Left lung (tissue), 10 donors: Measurements from ENCODE around the gene SMARCC1. TPM values are rescaled to one million over a fixed set of nuclear protein-coding genes. Genes with fewer than 3 reads are reported as not detected.

ENCODE experiments used
- ATAC-seq: fragments of 200-7000 bp; cut with Tn5 transposase; one replicate; pipeline ENCODE4 v1.9.1; 2020; ENCODE audit warnings: moderate library complexity
- DNase-seq, 4 donors: peaks; one replicate each; pipeline ENCODE4 v3.0.0-alpha.2; 2013 to 2020
- H3K27ac ChIP-seq, 2 donors: fragments of 200-600 bp; sonication (generic) in 1 of 2; one replicate each; pipeline versions ENCODE4 v1.5.0 to v1.8.0; 2020 to 2021
- H3K27me3 ChIP-seq, 2 donors: fragments of 200-600 bp; sonication (generic) in 1 of 2; one replicate each; pipeline versions ENCODE4 v1.5.0 to v1.8.0; 2020 to 2021
- H3K36me3 ChIP-seq, 2 donors: fragments of 200-600 bp; sonication (generic) in 1 of 2; one replicate each; pipeline versions ENCODE4 v1.5.0 to v1.8.0; 2020 to 2021
- H3K4me1 ChIP-seq, 2 donors: fragments of 200-600 bp; one replicate each; pipeline ENCODE4 v1.8.0; 2021
- H3K4me3 ChIP-seq, 2 donors: fragments of 200-600 bp; sonication (generic) in 1 of 2; one replicate each; pipeline versions ENCODE4 v1.5.0 to v1.8.0; 2020 to 2021; ENCODE audit warnings: mild to moderate bottlenecking in 1 of 2
- H3K9me3 ChIP-seq, 2 donors: fragments of 200-600 bp; sonication (generic) in 1 of 2; one replicate each; pipeline versions ENCODE4 v1.5.0 to v1.8.0; 2020 to 2021
- intact Hi-C, 2 donors: fragments of 100-400 bp; cut with DNase I; formaldehyde crosslinking; loops; one replicate each; pipeline versions ENCODE4 v1.11.2 to v1.14.2; 2022
- polyA plus RNA-seq, 6 donors: library from polyadenylated mRNA; unstranded; fragments of 120-200 nt; gene quantifications; one replicate each; pipeline ENCODE4 v1.2.1, GENCODE V29; 2013; ENCODE audit not compliant: insufficient read length in 6 of 6
- total RNA-seq, 2 donors: library from RNA; stranded (reverse); fragmentation: NEBNext Ultra II Directional; extraction: Animal tissue kit (Norgen Biotek cat#: 25700); gene quantifications; one replicate each; pipeline ENCODE4 v1.2.1, GENCODE V29; 2021
- TF ChIP-seq, protein P1 (sequence below), 2 donors: fragments of 200-600 bp; sonication (generic) in 1 of 2; IDR thresholded peaks; one replicate each; pipeline versions ENCODE4 v1.5.0 to v1.8.0; 2021; ENCODE audit warnings: antibody characterized with exemption in 2 of 2
- donor health status: DM: no; HTN: yes; CAD: no.
- donor health status: DM: no; HTN: no; CAD: no.

Gene SMARCC1
- total and polyA plus RNA-seq, 8 donors, result 58.5 to 112 (median 97.6) TPM

DNA sequence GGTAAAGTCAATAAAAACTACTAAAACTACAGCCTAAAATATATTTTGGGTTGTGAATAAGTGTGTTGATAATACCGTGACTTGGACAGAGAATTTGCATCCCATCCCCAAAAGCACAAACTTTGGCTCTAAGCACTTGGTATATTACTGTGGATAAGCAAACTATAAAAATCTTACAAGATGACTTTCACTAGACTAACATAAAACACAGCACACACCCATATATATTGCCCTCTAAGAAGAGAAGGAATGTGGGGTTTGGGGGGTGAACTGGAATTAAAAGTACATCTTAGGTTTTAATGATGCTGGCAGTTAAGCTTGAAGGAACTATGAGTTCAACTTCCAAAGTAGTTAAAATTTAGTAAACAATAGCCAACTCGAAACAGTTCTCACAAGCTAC, 174.4 kb downstream of the SMARCC1 start:
- TF ChIP-seq, protein P1, sequence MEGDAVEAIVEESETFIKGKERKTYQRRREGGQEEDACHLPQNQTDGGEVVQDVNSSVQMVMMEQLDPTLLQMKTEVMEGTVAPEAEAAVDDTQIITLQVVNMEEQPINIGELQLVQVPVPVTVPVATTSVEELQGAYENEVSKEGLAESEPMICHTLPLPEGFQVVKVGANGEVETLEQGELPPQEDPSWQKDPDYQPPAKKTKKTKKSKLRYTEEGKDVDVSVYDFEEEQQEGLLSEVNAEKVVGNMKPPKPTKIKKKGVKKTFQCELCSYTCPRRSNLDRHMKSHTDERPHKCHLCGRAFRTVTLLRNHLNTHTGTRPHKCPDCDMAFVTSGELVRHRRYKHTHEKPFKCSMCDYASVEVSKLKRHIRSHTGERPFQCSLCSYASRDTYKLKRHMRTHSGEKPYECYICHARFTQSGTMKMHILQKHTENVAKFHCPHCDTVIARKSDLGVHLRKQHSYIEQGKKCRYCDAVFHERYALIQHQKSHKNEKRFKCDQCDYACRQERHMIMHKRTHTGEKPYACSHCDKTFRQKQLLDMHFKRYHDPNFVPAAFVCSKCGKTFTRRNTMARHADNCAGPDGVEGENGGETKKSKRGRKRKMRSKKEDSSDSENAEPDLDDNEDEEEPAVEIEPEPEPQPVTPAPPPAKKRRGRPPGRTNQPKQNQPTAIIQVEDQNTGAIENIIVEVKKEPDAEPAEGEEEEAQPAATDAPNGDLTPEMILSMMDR (IDR thresholded peaks at IDR 0.05), result no peak
- Histone ChIP-seq H3K27me3 (no peaks in the 10 kb centered on the region), H3K4me3 (no peak overlapping the region), H3K36me3 (peaks cover 3 to 72% of the 10 kb centered on the region in 2 donors), H3K27ac (no peak overlapping the region), H3K9me3 (no peaks in the 10 kb centered on the region), H3K4me1 (peaks cover 0 to 4% of the 10 kb centered on the region in 2 donors)
- intact Hi-C loops, result no loop called here
- no peak for ATAC-seq
- no peak for DNase-seq

DNA sequence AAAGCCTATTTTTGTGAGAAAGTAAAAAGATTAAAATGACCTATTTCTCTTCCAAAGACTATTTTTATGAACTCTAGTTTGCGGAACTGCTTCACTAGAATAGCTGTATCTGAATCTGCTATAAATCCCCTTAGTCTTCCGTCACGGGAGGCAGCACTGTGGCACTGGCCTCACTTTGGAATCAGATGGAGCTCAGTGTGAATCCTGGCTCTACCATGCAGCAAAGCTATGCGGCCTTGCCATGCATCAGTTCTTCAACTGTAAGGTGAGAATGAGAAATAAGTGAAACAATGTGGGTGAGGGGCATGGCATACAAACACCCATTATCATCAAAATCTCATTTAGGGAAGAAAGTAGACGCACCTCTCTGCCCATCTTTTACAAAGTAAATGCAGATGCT, 175.5 kb downstream of the SMARCC1 start:
- H3K27me3 ChIP-seq, result no peaks in the 10 kb centered on the region
- DNase-seq (no peak), ATAC-seq (no peak)
- TF ChIP-seq, protein P1 (IDR thresholded peaks at IDR 0.05), result no peak
- no peaks in the 10 kb centered on the region for H3K4me1 ChIP-seq
- H3K36me3 ChIP-seq, result peaks cover 3 to 76% of the 10 kb centered on the region in 2 donors
- no peak overlapping the region for H3K27ac ChIP-seq
- H3K4me3 ChIP-seq, result no peak overlapping the region
- intact Hi-C loops, result no loop called here
- H3K9me3 ChIP-seq, result no peaks in the 10 kb centered on the region

DNA sequence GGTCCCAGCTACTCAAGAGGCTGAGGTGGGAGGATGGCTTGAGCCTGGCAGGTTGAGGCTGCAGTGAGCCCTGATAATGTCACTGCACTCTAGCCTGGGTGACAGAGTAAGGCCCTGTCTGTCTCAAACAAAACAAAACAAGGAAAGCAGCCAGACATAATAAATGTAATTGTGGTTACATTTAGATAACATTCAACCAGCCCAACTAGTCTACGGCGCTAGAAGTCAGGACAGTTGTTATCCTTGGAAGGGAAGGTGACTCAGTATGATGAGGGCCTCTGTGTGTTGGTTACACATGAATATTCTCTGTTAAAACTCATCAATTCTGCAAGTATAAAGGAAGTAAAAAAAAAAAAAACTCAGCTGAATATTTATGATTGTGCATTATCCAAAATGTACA, 176.0 kb downstream of the SMARCC1 start:
- Histone ChIP-seq H3K27ac (no peak overlapping the region), H3K36me3 (peaks cover 3 to 76% of the 10 kb centered on the region in 2 donors), H3K27me3 (no peaks in the 10 kb centered on the region), H3K4me1 (no peaks in the 10 kb centered on the region), H3K4me3 (no peak overlapping the region), H3K9me3 (no peaks in the 10 kb centered on the region)
- DNase-seq, result no peak
- ATAC-seq, result no peak
- TF ChIP-seq, protein P1 (IDR thresholded peaks at IDR 0.05), result no peak
- intact Hi-C loops, result no loop called here

DNA sequence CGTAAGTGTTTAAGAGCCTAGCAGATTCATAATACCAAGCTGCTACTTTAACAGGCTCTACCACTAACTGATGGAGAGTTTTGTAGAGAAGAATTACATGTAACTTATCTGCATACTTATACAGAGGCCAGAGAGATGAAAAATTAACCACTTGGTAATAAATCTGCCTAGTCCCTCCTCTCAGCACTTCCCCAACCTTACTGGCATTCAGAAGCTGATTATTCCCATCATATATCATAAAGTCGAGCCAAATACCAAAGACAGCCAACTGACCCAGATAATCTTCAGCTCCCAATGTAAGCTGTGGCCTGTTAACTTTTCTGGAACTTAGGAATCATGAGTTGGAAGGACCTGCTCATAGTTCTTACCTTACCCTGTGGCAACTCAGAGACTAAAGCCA, 177.5 kb downstream of the SMARCC1 start:
- Histone ChIP-seq H3K27ac (no peak overlapping the region), H3K4me3 (no peak overlapping the region), H3K27me3 (no peaks in the 10 kb centered on the region), H3K4me1 (no peaks in the 10 kb centered on the region), H3K9me3 (no peaks in the 10 kb centered on the region), H3K36me3 (peaks cover 3 to 68% of the 10 kb centered on the region in 2 donors)
- TF ChIP-seq, protein P1 (IDR thresholded peaks at IDR 0.05), result no peak
- intact Hi-C loops, result no loop called here
- ATAC-seq, result no peak
- no peak for DNase-seq

DNA sequence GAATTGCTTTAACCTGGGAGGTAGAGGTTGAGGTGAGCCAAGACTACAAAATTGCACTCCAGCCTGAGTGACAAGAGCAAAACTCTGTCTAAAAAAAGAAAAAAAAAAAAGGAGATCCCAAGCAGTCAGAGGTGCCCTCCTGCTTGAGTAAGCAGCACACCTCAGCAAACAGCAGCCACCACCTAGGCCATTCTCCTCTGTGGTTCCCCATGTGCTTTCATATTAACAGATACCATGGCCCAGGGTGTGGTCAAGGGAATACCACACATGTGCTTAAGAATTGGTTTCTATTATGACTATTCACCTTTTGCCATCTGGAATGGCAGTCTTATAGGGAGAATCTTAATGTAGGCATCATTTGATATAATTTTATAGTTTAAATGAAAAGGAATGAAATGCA, 178.4 kb downstream of the SMARCC1 start:
- Histone ChIP-seq H3K36me3 (peaks cover 0 to 60% of the 10 kb centered on the region in 2 donors), H3K9me3 (no peaks in the 10 kb centered on the region), H3K4me1 (no peaks in the 10 kb centered on the region), H3K27me3 (no peaks in the 10 kb centered on the region), H3K4me3 (no peak overlapping the region), H3K27ac (no peak overlapping the region)
- intact Hi-C loops, result no loop called here
- DNase-seq (no peak), ATAC-seq (no peak)
- TF ChIP-seq, protein P1 (IDR thresholded peaks at IDR 0.05), result no peak
